ENCODE measurements around the gene STXBP2. TPM values are rescaled to one million over a fixed set of nuclear protein-coding genes. Genes with fewer than 3 reads are reported as not detected.
A peak's percentile ranks its signal among the peaks of the same experiment; 100 is the strongest.

STXBP2 gene
- polyA plus RNA-seq, 3 donors from 2014 or later: 73.7 to 115 (median 100) TPM

DNA sequence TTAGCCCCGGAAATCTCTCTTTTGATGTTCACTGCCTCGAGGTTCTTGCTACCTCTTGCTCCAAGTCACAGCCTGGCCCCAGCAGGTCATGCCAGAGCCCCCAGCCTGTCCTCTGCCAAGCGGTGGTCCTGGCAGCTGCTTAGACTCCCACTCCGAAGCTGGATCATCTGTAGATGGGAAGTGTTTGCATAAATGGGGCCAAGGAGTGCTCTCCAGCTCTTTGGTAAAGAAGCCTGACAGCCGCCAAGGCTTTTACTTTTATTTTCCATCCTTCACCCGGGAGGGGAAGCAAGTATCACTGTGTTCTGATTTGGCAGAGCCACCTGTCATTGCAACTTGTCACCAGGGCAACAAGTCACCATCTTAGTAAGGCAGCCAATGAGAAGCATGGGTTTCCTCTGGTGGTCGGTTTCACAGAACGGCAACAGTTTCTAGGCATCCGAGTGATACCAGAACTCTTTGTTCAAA, 21.3 kb downstream of the STXBP2 start:
- Mint-ChIP-seq H3K27me3 (ENCODE audit: low read depth in 3 of 3) (peaks cover 2 to 4% (median 3%) of the 10 kb centered on the region in 3 donors), H3K9me3 (no peaks in the 10 kb centered on the region), H3K4me1 (peaks cover 0 to under 1% of the 10 kb centered on the region in 2 donors), H3K4me3 (no peak overlapping the region), H3K36me3 (no peaks in the 10 kb centered on the region), H3K27ac (peak overlapping the region in 1 of 6 donors; percentile 16)
- DNase-seq: no peak

DNA sequence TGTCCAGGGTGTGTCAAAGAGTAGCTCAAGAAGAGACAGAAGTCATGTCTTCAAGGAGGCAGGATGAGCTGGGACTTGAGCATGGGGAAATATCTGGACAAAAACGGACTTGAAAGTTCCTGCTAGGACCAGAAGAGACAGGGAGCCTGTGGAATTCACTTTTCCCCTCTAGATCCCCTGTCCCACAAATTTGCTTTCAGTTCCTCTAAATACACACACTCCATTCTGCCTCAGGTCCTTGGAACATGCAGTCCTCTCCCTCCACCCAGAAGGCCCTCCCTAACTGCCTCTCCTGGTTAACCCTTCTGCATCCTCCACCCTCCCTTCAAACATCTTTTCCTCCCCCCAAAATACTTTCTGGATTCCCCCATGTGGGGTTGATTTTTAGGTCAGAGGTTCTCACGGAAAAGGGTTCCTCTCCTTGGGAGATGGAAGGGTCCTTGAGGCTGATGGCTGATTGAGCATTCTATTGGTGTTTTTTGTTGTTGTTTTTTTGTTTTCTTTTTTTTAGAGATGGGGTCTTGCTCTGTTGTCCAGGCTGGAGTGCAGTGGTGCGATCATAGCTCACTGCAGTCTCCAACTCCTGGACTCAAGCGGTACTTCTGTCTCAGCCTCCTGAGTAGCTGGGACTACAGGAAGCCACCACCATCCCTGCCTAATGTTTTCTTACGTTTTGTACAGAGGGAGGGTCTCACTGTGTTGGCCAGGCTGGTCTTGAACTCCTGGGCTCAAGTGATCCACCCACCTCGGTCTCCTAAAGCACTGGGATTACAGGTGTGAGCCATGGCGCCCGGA, 25.0 kb downstream of the STXBP2 start:
- no peaks in the 10 kb centered on the region for H3K4me1 Mint-ChIP-seq
- no peak for DNase-seq

DNA sequence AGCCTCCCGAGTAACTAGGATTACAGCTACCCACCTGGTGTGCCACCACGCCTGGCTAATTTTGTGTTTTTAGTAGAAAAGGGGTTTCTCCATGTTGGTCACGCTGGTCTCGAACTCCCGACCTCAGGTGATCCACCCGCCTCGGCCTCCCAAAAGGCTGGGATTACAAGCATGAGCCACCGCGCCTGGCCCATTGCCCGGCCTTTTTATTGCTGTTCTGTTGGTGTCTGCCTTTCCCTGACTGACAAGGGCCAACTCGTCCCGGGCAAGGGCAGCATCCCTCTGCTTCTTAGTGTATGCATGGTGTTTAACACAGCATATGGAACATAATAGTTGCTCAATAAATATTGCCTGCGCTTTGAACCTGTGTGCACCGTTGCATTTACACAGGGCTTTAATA, 25.7 kb downstream of the STXBP2 start:
- peaks cover 2 to 9% (median 3%) of the 10 kb centered on the region in 3 donors for H3K27me3 Mint-ChIP-seq (ENCODE audit: low read depth in 3 of 3)
- H3K36me3 Mint-ChIP-seq: no peaks in the 10 kb centered on the region
- no peak overlapping the region for H3K27ac Mint-ChIP-seq
- no peak overlapping the region for H3K4me3 Mint-ChIP-seq
- H3K9me3 Mint-ChIP-seq: no peaks in the 10 kb centered on the region
- DNase-seq: no peak
- H3K4me1 Mint-ChIP-seq: no peaks in the 10 kb centered on the region

More for the DNA sequence above, 25.0 kb downstream of the STXBP2 start:
- no peaks in the 10 kb centered on the region for H3K9me3 Mint-ChIP-seq
- no peaks in the 10 kb centered on the region for H3K36me3 Mint-ChIP-seq
- no peak overlapping the region for H3K27ac Mint-ChIP-seq
- no peak overlapping the region for H3K4me3 Mint-ChIP-seq
- H3K27me3 Mint-ChIP-seq (ENCODE audit: low read depth in 3 of 3): peaks cover 2 to 8% (median 3%) of the 10 kb centered on the region in 3 donors

GRCh38 chr19:7663706-7664105, 26.8 kb downstream of the STXBP2 start:
- H3K36me3 Mint-ChIP-seq: no peaks in the 10 kb centered on the region
- H3K4me1 Mint-ChIP-seq: no peaks in the 10 kb centered on the region
- H3K4me3 Mint-ChIP-seq: no peak overlapping the region
- no peaks in the 10 kb centered on the region for H3K9me3 Mint-ChIP-seq
- no peak overlapping the region for H3K27ac Mint-ChIP-seq
- peaks cover 0 to 9% (median 2%) of the 10 kb centered on the region in 3 donors for H3K27me3 Mint-ChIP-seq (ENCODE audit: low read depth in 3 of 3)
- DNase-seq: no peak

GRCh38 chr19:7665076-7665475, 28.2 kb downstream of the STXBP2 start:
- Mint-ChIP-seq H3K27me3 (ENCODE audit: low read depth in 3 of 3) (peaks cover 2 to 11% (median 4%) of the 10 kb centered on the region in 3 donors), H3K36me3 (no peaks in the 10 kb centered on the region), H3K4me1 (no peaks in the 10 kb centered on the region), H3K9me3 (no peaks in the 10 kb centered on the region), H3K4me3 (no peak overlapping the region), H3K27ac (no peak overlapping the region)
- no peak for DNase-seq

- Mint-ChIP-seq H3K9me3 (no peaks in the 10 kb centered on the region), H3K4me3 (peak within 1 kb of the TSS in 1 of 5 donors; percentile 11), H3K36me3 (no peaks in the 10 kb centered on the region), H3K27me3 (ENCODE audit: low read depth in 3 of 3) (peaks cover 3 to 18% (median 9%) of the 10 kb centered on the region in 3 donors), H3K27ac (no peak within 1 kb of the TSS), H3K4me1 (no peaks in the 10 kb centered on the region)
- no peak for DNase-seq
Measured at GRCh38 chr19:7668842-7669241, 31.9 kb downstream of the STXBP2 start, which contains the start of gene RETN. TSS of gene RETN (plus strand) at chr19:7669049. CDS start at chr19:7669327, 278 bp downstream.

GRCh38 chr19:7669641-7670040, 32.7 kb downstream of the STXBP2 start:
- Mint-ChIP-seq H3K27ac (no peak overlapping the region), H3K27me3 (ENCODE audit: low read depth in 3 of 3) (peaks cover 3 to 20% (median 9%) of the 10 kb centered on the region in 3 donors), H3K9me3 (no peaks in the 10 kb centered on the region), H3K36me3 (no peaks in the 10 kb centered on the region), H3K4me1 (peaks cover 0 to 2% of the 10 kb centered on the region in 2 donors), H3K4me3 (no peak overlapping the region)
- DNase-seq: no peak

- H3K4me1 Mint-ChIP-seq: peaks cover 0 to 2% of the 10 kb centered on the region in 2 donors
- H3K27ac Mint-ChIP-seq: no peak overlapping the region
- peaks cover 3 to 20% (median 9%) of the 10 kb centered on the region in 3 donors for H3K27me3 Mint-ChIP-seq (ENCODE audit: low read depth in 3 of 3)
- no peaks in the 10 kb centered on the region for H3K9me3 Mint-ChIP-seq
- H3K36me3 Mint-ChIP-seq: no peaks in the 10 kb centered on the region
- peak overlapping the region in 1 of 5 donors; percentile 41 for H3K4me3 Mint-ChIP-seq
- no peak for DNase-seq
Measured at GRCh38 chr19:7670150-7670783, 33.4 kb downstream of the STXBP2 start.

DNA sequence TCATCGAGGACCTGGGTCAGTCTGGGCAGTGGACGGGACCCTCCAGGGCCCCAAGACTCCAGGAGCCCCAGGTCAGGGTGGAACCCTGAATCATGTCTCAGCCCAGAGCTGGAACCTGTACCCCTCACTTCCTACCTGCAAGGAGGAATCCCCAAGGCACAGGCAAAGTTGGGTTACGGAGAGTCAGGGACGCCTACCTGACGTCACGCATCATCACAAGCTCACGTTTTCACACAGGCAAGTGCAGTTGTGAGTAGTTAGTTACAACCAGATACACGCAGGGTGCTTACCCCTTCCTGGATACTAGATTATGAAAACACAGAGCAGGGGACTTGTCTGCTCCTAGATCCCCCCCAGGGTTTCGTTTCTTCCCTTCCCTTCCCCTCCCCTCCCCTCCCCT, 33.9 kb downstream of the STXBP2 start:
- no peak for DNase-seq
- Mint-ChIP-seq H3K27me3 (ENCODE audit: low read depth in 3 of 3) (peaks cover 3 to 21% (median 9%) of the 10 kb centered on the region in 3 donors), H3K27ac (no peak overlapping the region), H3K4me3 (no peak overlapping the region), H3K4me1 (peaks cover 0 to 2% of the 10 kb centered on the region in 2 donors), H3K9me3 (peaks cover 0 to 2% (median 0%) of the 10 kb centered on the region in 6 donors), H3K36me3 (no peaks in the 10 kb centered on the region)

- Mint-ChIP-seq H3K27me3 (ENCODE audit: low read depth in 3 of 3) (peaks cover 8 to 18% (median 17%) of the 10 kb centered on the region in 3 donors), H3K36me3 (no peaks in the 10 kb centered on the region), H3K4me3 (no peak overlapping the region), H3K27ac (no peak overlapping the region), H3K9me3 (peaks cover 0 to 2% (median 0%) of the 10 kb centered on the region in 6 donors), H3K4me1 (peaks cover 0 to 2% of the 10 kb centered on the region in 2 donors)
- DNase-seq: no peak
Measured at GRCh38 chr19:7672522-7672921, 35.6 kb downstream of the STXBP2 start.

DNA sequence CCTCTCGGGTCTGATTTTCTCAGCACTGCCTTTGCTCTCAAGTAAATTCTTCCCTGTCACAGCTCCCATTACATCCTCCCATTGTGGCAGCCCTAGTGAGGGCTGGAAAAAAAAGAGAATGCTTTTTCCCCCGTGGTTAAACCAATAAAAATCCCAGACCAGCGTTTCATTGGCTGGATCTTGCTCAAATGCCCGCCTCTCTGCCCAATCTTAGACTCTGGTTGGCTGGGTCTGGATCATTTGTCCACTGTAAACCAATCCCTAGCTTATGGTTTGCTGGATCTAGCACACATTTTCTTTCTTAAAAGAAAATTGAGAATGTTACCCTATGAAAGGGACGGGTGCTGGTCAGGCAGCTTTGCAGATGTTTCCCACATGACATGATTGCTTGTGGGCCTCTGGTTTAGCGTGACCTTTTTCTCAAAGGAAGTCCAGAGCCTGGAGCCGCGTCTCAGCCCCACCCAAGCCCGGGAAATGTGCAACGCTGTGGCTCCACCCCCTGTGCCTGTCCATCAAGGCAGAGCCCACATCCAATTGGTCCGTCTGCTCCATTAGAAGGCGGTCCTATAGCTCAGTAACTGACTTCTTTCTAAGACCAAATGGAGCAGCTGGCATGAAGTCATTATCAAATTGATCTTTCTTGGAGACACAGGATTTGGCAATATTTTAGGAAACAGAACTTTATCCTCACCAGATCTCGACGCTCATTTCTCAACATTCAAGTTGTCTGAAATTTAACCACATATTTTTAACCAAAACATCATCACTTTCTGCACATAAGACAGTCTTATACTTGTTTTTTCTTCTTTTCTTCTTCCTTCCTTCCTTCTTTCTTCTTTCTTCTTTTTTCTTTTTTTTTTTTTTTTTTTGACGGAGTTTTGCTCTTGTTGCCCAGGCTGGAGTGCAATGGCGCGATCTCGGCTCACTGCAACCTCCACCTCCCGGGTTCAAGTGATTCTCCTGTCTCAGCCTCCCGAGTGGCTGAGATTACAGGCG, 37.4 kb downstream of the STXBP2 start:
- H3K9me3 Mint-ChIP-seq: peaks cover 0 to 3% (median 0%) of the 10 kb centered on the region in 6 donors
- H3K4me3 Mint-ChIP-seq: no peak overlapping the region

GRCh38 chr19:7676376-7676775, 39.5 kb downstream of the STXBP2 start:
- no peak for DNase-seq
- peaks cover 19 to 27% (median 23%) of the 10 kb centered on the region in 3 donors for H3K27me3 Mint-ChIP-seq (ENCODE audit: low read depth in 3 of 3)
- H3K36me3 Mint-ChIP-seq: no peaks in the 10 kb centered on the region
- no peak overlapping the region for H3K4me3 Mint-ChIP-seq
- peaks cover 7 to 14% of the 10 kb centered on the region in 2 donors for H3K4me1 Mint-ChIP-seq
- peaks cover 0 to 3% (median 0%) of the 10 kb centered on the region in 6 donors for H3K9me3 Mint-ChIP-seq
- H3K27ac Mint-ChIP-seq: no peak overlapping the region

More for the DNA sequence above, 37.4 kb downstream of the STXBP2 start:
- no peak overlapping the region for H3K27ac Mint-ChIP-seq
- no peak for DNase-seq
- H3K4me1 Mint-ChIP-seq: peaks cover 0 to 4% of the 10 kb centered on the region in 2 donors
- no peaks in the 10 kb centered on the region for H3K36me3 Mint-ChIP-seq
- peaks cover 10 to 22% (median 20%) of the 10 kb centered on the region in 3 donors for H3K27me3 Mint-ChIP-seq (ENCODE audit: low read depth in 3 of 3)

GRCh38 chr19:7676854-7677253, 39.9 kb downstream of the STXBP2 start, which contains the start of gene MCEMP1:
TSS of gene MCEMP1 (plus strand) at chr19:7677090. CDS start at chr19:7677121, 31 bp downstream.
- Mint-ChIP-seq H3K27me3 (ENCODE audit: low read depth in 3 of 3) (peaks cover 21 to 30% (median 26%) of the 10 kb centered on the region in 3 donors), H3K9me3 (peaks cover 0 to 3% (median 0%) of the 10 kb centered on the region in 6 donors), H3K4me3 (no peak within 1 kb of the TSS), H3K4me1 (peaks cover 12 to 18% of the 10 kb centered on the region in 2 donors), H3K27ac (peak within 1 kb of the TSS in 4 of 6 donors; percentile 18 to 61 (median 49)), H3K36me3 (peaks cover 0 to 2% (median 0%) of the 10 kb centered on the region in 3 donors)
- no peak for DNase-seq

All from immature natural killer cell (primary cell).